A673 (cell line): ENCODE data around the gene ZNRD2.

Source experiments
- EZH2 ChIP-seq: fragments of 200-600 bp; sonication (generic); IDR thresholded peaks from 2 replicates; pipeline ENCODE4 v1.6.1; 2017; ENCODE audit warnings: borderline replicate concordance, low read depth, mild to moderate bottlenecking, mixed read lengths, antibody characterized with exemption, low read length; ENCODE audit not compliant: poor library complexity, severe bottlenecking
- TF ChIP-seq, protein P1 (sequence below): fragments of 300-800, 200-600 bp; sonication (generic); conservative IDR thresholded peaks from 2 replicates; pipeline ENCODE4 v1.5.1; 2017; ENCODE audit warnings: low read depth, mild to moderate bottlenecking, antibody characterized with exemption, low read length, moderate library complexity, mixed read lengths

DNA sequence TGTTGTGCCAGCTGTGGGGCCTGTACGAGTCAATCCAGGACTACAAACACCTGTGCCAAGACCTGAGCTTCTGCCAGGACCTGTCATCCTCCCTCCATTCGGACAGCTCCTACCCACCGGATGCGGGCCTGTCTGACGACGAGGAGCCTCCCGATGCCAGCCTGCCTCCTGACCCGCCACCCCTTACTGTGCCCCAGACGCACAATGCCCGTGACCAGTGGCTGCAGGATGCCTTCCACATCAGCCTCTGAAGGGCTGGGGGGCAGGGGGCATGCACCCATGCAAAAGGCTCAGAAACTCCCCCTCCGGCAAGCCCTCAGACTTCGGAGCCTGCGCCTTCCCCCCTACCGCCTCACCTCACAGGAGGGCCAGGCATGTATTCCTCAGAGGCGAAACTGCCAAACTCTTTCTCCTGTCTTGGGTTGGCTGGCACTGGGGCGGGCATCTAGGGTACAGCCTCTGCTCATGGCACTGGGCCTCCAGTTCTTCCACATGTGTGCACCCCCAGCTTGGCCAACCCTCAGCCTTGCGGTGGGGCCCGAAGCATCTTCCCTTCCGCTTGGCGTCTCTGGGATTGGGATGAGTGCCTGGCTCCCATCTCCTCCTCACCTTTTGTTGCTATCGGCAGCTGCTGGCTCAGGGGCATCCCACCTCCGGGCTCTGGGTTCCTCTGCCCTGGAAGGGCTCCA lies 3.3 kb downstream of the ZNRD2 start:
- TF ChIP-seq, protein P1, sequence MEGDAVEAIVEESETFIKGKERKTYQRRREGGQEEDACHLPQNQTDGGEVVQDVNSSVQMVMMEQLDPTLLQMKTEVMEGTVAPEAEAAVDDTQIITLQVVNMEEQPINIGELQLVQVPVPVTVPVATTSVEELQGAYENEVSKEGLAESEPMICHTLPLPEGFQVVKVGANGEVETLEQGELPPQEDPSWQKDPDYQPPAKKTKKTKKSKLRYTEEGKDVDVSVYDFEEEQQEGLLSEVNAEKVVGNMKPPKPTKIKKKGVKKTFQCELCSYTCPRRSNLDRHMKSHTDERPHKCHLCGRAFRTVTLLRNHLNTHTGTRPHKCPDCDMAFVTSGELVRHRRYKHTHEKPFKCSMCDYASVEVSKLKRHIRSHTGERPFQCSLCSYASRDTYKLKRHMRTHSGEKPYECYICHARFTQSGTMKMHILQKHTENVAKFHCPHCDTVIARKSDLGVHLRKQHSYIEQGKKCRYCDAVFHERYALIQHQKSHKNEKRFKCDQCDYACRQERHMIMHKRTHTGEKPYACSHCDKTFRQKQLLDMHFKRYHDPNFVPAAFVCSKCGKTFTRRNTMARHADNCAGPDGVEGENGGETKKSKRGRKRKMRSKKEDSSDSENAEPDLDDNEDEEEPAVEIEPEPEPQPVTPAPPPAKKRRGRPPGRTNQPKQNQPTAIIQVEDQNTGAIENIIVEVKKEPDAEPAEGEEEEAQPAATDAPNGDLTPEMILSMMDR: no peak
- TF ChIP-seq EZH2: no peak
